NB4 (cell line): Measurements from ENCODE around the gene FIP1L1.

Source experiments
- POLR2A ChIP-seq: IDR thresholded peaks from 2 replicates; pipeline ENCODE4 v1.6.1; 2011; ENCODE audit warnings: mild to moderate bottlenecking; ENCODE audit not compliant: insufficient read length; ENCODE audit errors: extremely low read depth
- TF ChIP-seq, protein P1 (sequence below): IDR thresholded peaks from 2 replicates; pipeline ENCODE4 v1.6.1; 2011; ENCODE audit warnings: low read depth, low read length
- TF ChIP-seq, protein P2 (sequence below): IDR thresholded peaks from one replicate; pipeline ENCODE4 v1.5.1; 2012; ENCODE audit warnings: low read depth, low read length

DNA sequence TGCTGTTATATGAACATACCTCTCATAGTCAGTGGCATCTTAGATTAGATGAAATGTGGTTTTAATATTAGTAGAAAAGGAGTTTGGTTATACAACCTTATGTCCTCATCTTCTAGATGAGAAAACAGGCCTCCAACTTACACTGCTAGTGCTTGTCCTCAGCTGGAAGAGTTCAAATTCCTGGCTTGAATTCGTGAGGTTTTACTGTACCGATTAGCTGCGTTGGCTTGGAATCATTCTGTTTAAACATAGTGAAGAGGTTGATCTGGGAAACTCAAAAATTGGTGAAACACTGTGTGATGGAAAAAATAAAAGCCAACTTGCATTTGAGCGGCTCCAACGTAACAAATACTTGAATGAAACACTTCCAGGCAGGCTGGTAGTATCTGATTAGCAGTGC, 132.9 kb downstream of the FIP1L1 start:
- TF ChIP-seq, protein P1, sequence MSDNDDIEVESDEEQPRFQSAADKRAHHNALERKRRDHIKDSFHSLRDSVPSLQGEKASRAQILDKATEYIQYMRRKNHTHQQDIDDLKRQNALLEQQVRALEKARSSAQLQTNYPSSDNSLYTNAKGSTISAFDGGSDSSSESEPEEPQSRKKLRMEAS: no peak
- TF ChIP-seq, protein P2, sequence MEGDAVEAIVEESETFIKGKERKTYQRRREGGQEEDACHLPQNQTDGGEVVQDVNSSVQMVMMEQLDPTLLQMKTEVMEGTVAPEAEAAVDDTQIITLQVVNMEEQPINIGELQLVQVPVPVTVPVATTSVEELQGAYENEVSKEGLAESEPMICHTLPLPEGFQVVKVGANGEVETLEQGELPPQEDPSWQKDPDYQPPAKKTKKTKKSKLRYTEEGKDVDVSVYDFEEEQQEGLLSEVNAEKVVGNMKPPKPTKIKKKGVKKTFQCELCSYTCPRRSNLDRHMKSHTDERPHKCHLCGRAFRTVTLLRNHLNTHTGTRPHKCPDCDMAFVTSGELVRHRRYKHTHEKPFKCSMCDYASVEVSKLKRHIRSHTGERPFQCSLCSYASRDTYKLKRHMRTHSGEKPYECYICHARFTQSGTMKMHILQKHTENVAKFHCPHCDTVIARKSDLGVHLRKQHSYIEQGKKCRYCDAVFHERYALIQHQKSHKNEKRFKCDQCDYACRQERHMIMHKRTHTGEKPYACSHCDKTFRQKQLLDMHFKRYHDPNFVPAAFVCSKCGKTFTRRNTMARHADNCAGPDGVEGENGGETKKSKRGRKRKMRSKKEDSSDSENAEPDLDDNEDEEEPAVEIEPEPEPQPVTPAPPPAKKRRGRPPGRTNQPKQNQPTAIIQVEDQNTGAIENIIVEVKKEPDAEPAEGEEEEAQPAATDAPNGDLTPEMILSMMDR: no peak
- no peak for TF ChIP-seq POLR2A
